ENCODE measurements around the gene STAG1. TPM values are rescaled to one million over a fixed set of nuclear protein-coding genes. Genes with fewer than 3 reads are reported as not detected.

The STAG1 gene
- total RNA-seq, 1 experiment from 2014 or later: 43.7 TPM

- POLR2A ChIA-PET: no interaction called here
- in situ Hi-C loops (cut with HindIII; ENCODE audit: low pct_unique_long_range_greater_than_20kb, low sequenced_read_pairs): no loop called here
- CTCF ChIA-PET: no interaction called here
These were observed 100.6 kb downstream of the STAG1 start for GRCh38 chr3:136651581-136651980.

DNA sequence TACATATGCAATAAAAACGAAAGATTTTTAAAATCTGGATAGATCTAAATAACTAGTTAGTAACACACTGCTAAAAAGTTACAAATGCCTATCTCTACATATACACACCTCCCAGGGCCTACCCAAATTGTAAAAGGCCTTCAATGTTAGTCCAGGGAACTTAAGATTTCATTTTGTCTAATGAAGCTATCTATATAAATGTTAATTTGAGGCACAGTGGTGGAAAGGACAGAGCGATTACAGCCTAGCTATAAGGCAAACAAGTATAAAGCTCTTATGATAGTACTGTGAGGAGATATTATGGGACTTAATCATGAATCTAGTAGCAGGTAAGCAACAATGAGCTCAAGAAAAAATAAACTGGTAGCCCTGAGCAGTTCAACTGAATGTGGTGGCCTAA lies 101.7 kb downstream of the STAG1 start:
- intact Hi-C loops (cut with micrococcal nuclease; ENCODE audit: unreplicated experiment) (no loop called here), in situ Hi-C loops (cut with HindIII; ENCODE audit: low pct_unique_long_range_greater_than_20kb, low sequenced_read_pairs) (no loop called here)
- no peak overlapping the region for H3K27ac ChIP-seq (ENCODE audit: low read length)
- H3K4me3 ChIP-seq (ENCODE audit: low read depth in 2 of 2, low read length in 2 of 2): no peak overlapping the region
- no TSS peak for BruUV-seq (replicated peaks)
- H3K4me1 ChIP-seq (ENCODE audit: control insufficient read depth, insufficient read depth, low read length): no peaks in the 10 kb centered on the region
- peaks cover 16% of the 10 kb centered on the region for H3K9me3 ChIP-seq (ENCODE audit: control insufficient read depth, insufficient read depth, low read depth, low read length)
- no peak for ATAC-seq
- DNase-seq (ENCODE audit: low read depth, low spot score): no peak
- ChIA-PET CTCF (interaction anchor here (0.6 kb wide), 1 partner anchor 45 kb away, joined by 3 read pairs; no protein-coding TSS in a partner anchor), POLR2A (no interaction called here)
- no peaks in the 10 kb centered on the region for H3K36me3 ChIP-seq (ENCODE audit: control insufficient read depth, insufficient read depth, low read length)
- TF ChIP-seq, protein P1, sequence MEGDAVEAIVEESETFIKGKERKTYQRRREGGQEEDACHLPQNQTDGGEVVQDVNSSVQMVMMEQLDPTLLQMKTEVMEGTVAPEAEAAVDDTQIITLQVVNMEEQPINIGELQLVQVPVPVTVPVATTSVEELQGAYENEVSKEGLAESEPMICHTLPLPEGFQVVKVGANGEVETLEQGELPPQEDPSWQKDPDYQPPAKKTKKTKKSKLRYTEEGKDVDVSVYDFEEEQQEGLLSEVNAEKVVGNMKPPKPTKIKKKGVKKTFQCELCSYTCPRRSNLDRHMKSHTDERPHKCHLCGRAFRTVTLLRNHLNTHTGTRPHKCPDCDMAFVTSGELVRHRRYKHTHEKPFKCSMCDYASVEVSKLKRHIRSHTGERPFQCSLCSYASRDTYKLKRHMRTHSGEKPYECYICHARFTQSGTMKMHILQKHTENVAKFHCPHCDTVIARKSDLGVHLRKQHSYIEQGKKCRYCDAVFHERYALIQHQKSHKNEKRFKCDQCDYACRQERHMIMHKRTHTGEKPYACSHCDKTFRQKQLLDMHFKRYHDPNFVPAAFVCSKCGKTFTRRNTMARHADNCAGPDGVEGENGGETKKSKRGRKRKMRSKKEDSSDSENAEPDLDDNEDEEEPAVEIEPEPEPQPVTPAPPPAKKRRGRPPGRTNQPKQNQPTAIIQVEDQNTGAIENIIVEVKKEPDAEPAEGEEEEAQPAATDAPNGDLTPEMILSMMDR (IDR thresholded peaks at IDR 0.05): no peak
- TF ChIP-seq POLR2AphosphoS5 (IDR thresholded peaks at IDR 0.05; ENCODE audit: low read depth, low read length) (no peak), TCF7L2 (IDR thresholded peaks at IDR 0.05; ENCODE audit: low read depth, low read length) (no peak), SIN3A (IDR thresholded peaks at IDR 0.05; ENCODE audit: borderline replicate concordance, insufficient read depth, low read depth, low read length) (no peak), REST (IDR thresholded peaks at IDR 0.05; ENCODE audit: insufficient read depth in 1 of 2, low read depth in 2 of 2, low read length in 1 of 2) (no peak)
- H3K27me3 ChIP-seq (ENCODE audit: control insufficient read depth, insufficient read depth, low read length): no peaks in the 10 kb centered on the region

More at GRCh38 chr3:136651581-136651980, 100.6 kb downstream of the STAG1 start:
- intact Hi-C loops (cut with micrococcal nuclease; ENCODE audit: unreplicated experiment): no loop called here
- no peaks in the 10 kb centered on the region for H3K4me1 ChIP-seq (ENCODE audit: control insufficient read depth, insufficient read depth, low read length)
- no peak overlapping the region for H3K4me3 ChIP-seq (ENCODE audit: low read depth in 2 of 2, low read length in 2 of 2)
- no peak for TF ChIP-seq REST (IDR thresholded peaks at IDR 0.05; ENCODE audit: insufficient read depth in 1 of 2, low read depth in 2 of 2, low read length in 1 of 2)
- TF ChIP-seq, protein P1 (IDR thresholded peaks at IDR 0.05): no peak
- no peak for TF ChIP-seq SIN3A (IDR thresholded peaks at IDR 0.05; ENCODE audit: borderline replicate concordance, insufficient read depth, low read depth, low read length)
- no peak for TF ChIP-seq TCF7L2 (IDR thresholded peaks at IDR 0.05; ENCODE audit: low read depth, low read length)
- no peak for TF ChIP-seq POLR2AphosphoS5 (IDR thresholded peaks at IDR 0.05; ENCODE audit: low read depth, low read length)
- peaks cover 16% of the 10 kb centered on the region for H3K9me3 ChIP-seq (ENCODE audit: control insufficient read depth, insufficient read depth, low read depth, low read length)
- ATAC-seq (no peak), DNase-seq (ENCODE audit: low read depth, low spot score) (no peak)
- BruUV-seq (replicated peaks): no TSS peak
- H3K27ac ChIP-seq (ENCODE audit: low read length): 0 out of 2 replicates have a peak overlapping the region, but pooled peaks have one; percentile 5
- no peaks in the 10 kb centered on the region for H3K36me3 ChIP-seq (ENCODE audit: control insufficient read depth, insufficient read depth, low read length)
- H3K27me3 ChIP-seq (ENCODE audit: control insufficient read depth, insufficient read depth, low read length): no peaks in the 10 kb centered on the region

All from Panc1 (cell line).